ENCODE data around the gene CD38.

DNA sequence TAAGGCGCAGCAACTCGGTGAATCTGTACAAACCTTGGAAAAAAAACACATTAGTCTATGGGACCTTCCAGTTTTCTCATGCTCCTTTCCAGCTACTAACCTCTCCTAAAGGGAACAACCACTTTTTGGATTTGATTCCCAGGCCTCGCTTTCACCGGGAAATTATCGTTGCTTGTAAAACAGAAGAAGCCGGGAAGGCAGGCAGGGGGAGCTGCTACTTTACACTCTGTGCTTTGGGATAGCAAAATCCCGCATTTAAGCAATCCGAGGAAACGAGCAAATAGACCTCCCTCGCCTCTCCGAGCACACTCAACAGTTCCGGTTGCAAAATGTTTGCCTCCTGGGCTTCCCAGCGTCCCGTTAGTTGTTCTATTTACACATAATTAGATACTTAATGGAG is 1.2 kb downstream of the CD38 start:
- TF ChIP-seq CTCF (IDR thresholded peaks at IDR 0.05) = peak in 1 of 2 donors; percentile 9
- TF ChIP-seq POLR2A (IDR thresholded peaks at IDR 0.05) = no peak
- no peak for TF ChIP-seq POLR2AphosphoS5 (IDR thresholded peaks at IDR 0.05)

Data from suprapubic skin (tissue), 4 donors.